Natural killer cell (primary cell): Measurements from ENCODE around the gene MYH16. TPM values are rescaled to one million over a fixed set of nuclear protein-coding genes. Genes with fewer than 3 reads are reported as not detected.
"Not testable (repeated sequence)": the region's sequence is repeated elsewhere in the genome, so short reads cannot be mapped to it uniquely, and the experiment has no call there.

Experiments
- ATAC-seq, 3 donors: fragments of 150-1000 bp in 2 of 3; fragments of 200-7000 bp in 1 of 3; cut with Tn5 transposase; 1 replicate in 1 of 3; 2 replicates in 2 of 3; pipeline ENCODE4 v1.10.0; 2021; ENCODE audit warnings: mild to moderate bottlenecking in 2 of 3, moderate library complexity in 2 of 3
- DNase-seq, 2 donors: peaks; one replicate each; pipeline versions ENCODE4 v3.0.0 to v3.0.0-alpha.2; 2013 to 2021; ENCODE audit warnings: mixed read lengths in 1 of 2
- H3K27ac ChIP-seq: one replicate; pipeline ENCODE4 v1.5.1; 2013; ENCODE audit warnings: mild to moderate bottlenecking, low read length
- H3K27me3 ChIP-seq: one replicate; pipeline ENCODE4 v1.6.1; 2013; ENCODE audit warnings: low read length; ENCODE audit not compliant: control insufficient read depth, insufficient read depth
- H3K36me3 ChIP-seq: one replicate; pipeline ENCODE4 v1.6.1; 2013; ENCODE audit warnings: low read length; ENCODE audit not compliant: control insufficient read depth, insufficient read depth
- H3K4me1 ChIP-seq: one replicate; pipeline ENCODE4 v1.6.1; 2013; ENCODE audit warnings: low read length; ENCODE audit not compliant: control insufficient read depth, insufficient read depth
- H3K4me3 ChIP-seq: one replicate; pipeline ENCODE4 v1.5.1; 2013; ENCODE audit warnings: low read length
- H3K9me3 ChIP-seq: one replicate; pipeline ENCODE4 v1.6.1; 2013; ENCODE audit warnings: low read length; ENCODE audit not compliant: control insufficient read depth, insufficient read depth
- H3K27ac Mint-ChIP-seq, 2 donors: one replicate each; pipeline ENCODE4 v1.8.0; 2022; ENCODE audit warnings: mild to moderate bottlenecking in 2 of 2, mixed read lengths in 2 of 2, moderate library complexity in 1 of 2
- H3K27me3 Mint-ChIP-seq, 2 donors: one replicate each; pipeline ENCODE4 v1.8.0; 2022; ENCODE audit warnings: low read depth in 2 of 2, mixed read lengths in 2 of 2
- H3K36me3 Mint-ChIP-seq: one replicate; pipeline ENCODE4 v1.8.0; 2022; ENCODE audit warnings: mixed read lengths
- H3K4me1 Mint-ChIP-seq, 2 donors: one replicate each; pipeline ENCODE4 v1.8.0; 2022; ENCODE audit warnings: mixed read lengths in 2 of 2
- H3K4me3 Mint-ChIP-seq: one replicate; pipeline ENCODE4 v1.8.0; 2022; ENCODE audit warnings: mild to moderate bottlenecking, moderate library complexity, mixed read lengths
- H3K9me3 Mint-ChIP-seq, 2 donors: one replicate each; pipeline ENCODE4 v1.8.0; 2022; ENCODE audit warnings: mixed read lengths in 2 of 2
- WGBS: methylation state at CpG from one replicate; pipeline ENCODE4 v1.1.7; 2013; ENCODE audit warnings: missing lambda C conversion rate; ENCODE audit not compliant: insufficient coverage; 5-methylcytosine and 5-hydroxymethylcytosine counted together
- intact Hi-C: fragments of 100-400 bp; cut with micrococcal nuclease; formaldehyde crosslinking; loops from one replicate; pipeline ENCODE4 v1.14.2; 2022
- total RNA-seq, 4 donors: library from RNA; stranded (reverse); fragments of 120-200 nt in 1 of 4; gene quantifications; one replicate each; pipeline versions ENCODE4 v1.2.3 to v1.2.4, GENCODE V29; 2013 to 2022
- TF ChIP-seq, protein P1 (sequence below): fragments of 200-600 bp; IDR thresholded peaks from one replicate; pipeline ENCODE4 v1.8.0; 2022; ENCODE audit warnings: antibody characterized with exemption

The MYH16 gene
- total RNA-seq, 3 donors from 2014 or later (not counting 1 experiment from before 2014, with no cell fraction given), result not detected

DNA sequence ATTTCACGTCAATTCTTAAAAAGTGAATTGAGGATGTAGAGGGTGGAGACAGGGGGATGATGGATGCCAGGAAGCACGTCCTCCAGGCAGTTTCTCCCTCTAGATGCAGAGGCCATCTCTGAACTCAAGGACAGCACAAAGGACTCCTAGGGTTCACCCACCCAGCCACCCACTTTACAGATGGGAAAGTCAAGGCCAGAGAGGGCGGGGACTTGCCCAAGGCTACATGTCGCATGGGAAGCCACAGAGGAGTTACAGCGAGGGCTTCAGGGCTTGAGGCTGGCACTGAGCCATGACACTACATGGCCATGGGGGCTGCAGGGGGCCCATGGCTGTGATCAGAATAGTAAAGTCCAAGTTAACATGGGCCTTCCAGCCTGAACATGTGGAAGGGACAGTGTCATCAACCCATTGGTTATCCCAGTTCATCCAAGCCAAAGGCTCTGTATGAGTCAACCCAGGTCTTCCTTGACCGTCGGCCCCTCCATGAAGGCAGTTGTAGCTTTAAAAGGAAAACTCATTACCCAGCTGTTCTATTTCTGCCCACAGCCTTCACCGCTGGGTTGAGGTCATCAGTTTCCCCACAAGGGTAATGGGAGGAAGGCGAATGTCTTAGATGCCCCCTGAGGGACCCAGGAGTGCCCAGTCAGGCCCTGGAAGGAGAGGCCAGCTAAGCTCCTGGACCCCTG, 40.4 kb upstream of the MYH16 start:
- H3K4me1 ChIP-seq, result no peaks in the 10 kb centered on the region
- intact Hi-C loops, result no loop called here

DNA sequence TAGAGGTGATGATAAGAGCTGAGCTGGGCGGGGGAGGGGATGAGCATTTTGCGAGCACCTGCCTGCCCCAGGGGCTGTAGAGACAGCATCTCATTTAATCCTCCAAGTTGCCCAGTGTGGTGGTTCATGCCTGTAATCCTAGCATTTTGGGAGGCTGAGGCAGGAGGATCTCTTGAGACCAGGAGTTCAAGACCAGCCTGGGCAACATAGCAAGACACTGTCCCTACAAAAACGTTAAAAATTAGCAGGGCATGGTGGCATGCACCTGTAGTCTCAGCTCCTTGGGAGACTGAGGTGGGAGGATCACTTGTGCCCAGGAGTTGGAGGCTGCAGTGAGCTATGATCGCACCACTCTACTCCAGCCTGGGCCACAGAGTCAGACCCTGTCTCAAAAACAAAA, 39.7 kb upstream of the MYH16 start:
- H3K4me1 ChIP-seq, H3K4me3 Mint-ChIP-seq, H3K27me3 Mint-ChIP-seq, H3K4me1 Mint-ChIP-seq, H3K4me3 ChIP-seq, H3K36me3 ChIP-seq, H3K9me3 ChIP-seq, H3K27ac Mint-ChIP-seq, DNase-seq, H3K36me3 Mint-ChIP-seq, ATAC-seq, H3K27me3 ChIP-seq, H3K27ac ChIP-seq, H3K9me3 Mint-ChIP-seq, intact Hi-C loops: not testable (repeated sequence)
- 87% methylated on average over 3 of the region's 4 CpGs for WGBS

More for the DNA sequence above, 40.4 kb upstream of the MYH16 start:
- Mint-ChIP-seq H3K4me3 (no peak overlapping the region), H3K27ac (no peak overlapping the region), H3K27me3 (no peaks in the 10 kb centered on the region), H3K4me1 (peaks cover 10% of the 10 kb centered on the region in 2 donors), H3K36me3 (no peaks in the 10 kb centered on the region), H3K9me3 (no peaks in the 10 kb centered on the region)
- ATAC-seq (no peak), DNase-seq (no peak)
- 85% methylated on average over 9 of the region's 9 CpGs for WGBS
- Histone ChIP-seq H3K27me3 (no peaks in the 10 kb centered on the region), H3K4me3 (no peak overlapping the region), H3K36me3 (no peaks in the 10 kb centered on the region), H3K27ac (no peak overlapping the region), H3K9me3 (no peaks in the 10 kb centered on the region)
- TF ChIP-seq, protein P1, sequence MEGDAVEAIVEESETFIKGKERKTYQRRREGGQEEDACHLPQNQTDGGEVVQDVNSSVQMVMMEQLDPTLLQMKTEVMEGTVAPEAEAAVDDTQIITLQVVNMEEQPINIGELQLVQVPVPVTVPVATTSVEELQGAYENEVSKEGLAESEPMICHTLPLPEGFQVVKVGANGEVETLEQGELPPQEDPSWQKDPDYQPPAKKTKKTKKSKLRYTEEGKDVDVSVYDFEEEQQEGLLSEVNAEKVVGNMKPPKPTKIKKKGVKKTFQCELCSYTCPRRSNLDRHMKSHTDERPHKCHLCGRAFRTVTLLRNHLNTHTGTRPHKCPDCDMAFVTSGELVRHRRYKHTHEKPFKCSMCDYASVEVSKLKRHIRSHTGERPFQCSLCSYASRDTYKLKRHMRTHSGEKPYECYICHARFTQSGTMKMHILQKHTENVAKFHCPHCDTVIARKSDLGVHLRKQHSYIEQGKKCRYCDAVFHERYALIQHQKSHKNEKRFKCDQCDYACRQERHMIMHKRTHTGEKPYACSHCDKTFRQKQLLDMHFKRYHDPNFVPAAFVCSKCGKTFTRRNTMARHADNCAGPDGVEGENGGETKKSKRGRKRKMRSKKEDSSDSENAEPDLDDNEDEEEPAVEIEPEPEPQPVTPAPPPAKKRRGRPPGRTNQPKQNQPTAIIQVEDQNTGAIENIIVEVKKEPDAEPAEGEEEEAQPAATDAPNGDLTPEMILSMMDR, result no peak

DNA sequence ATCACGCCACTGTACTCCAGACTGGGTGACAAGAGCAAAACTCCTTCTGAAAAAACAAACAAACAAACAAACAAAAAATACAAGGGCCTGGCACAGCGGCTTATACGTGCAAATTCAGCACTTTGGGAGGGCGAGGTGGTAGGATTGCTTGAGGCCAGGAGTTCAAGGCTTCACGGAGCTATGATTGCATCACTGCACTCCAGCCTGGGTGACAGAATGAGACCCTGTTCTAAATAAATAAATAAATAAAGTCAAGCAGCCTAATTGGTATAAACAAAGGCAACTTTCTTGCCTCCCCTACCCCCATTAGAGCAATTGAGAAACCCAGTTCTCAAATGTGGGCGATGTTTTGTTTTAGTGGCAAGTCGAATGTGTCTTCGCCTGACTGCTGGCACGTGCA, 38.5 kb upstream of the MYH16 start:
- no peak for ATAC-seq
- H3K27me3 Mint-ChIP-seq, result no peaks in the 10 kb centered on the region
- intact Hi-C loops, result no loop called here
- H3K4me1 ChIP-seq, result no peaks in the 10 kb centered on the region
- H3K4me3 Mint-ChIP-seq, result no peak overlapping the region
- no peaks in the 10 kb centered on the region for H3K27me3 ChIP-seq
- H3K36me3 Mint-ChIP-seq, result no peaks in the 10 kb centered on the region
- TF ChIP-seq, protein P1, result no peak
- H3K27ac Mint-ChIP-seq, result no peak overlapping the region
- H3K9me3 ChIP-seq, result no peaks in the 10 kb centered on the region
- no peak overlapping the region for H3K27ac ChIP-seq
- no peak overlapping the region for H3K4me3 ChIP-seq
- H3K36me3 ChIP-seq, result no peaks in the 10 kb centered on the region
- 90% methylated on average over 9 of the region's 9 CpGs for WGBS
- no peak for DNase-seq
- no peaks in the 10 kb centered on the region for H3K9me3 Mint-ChIP-seq
- H3K4me1 Mint-ChIP-seq, result no peaks in the 10 kb centered on the region

DNA sequence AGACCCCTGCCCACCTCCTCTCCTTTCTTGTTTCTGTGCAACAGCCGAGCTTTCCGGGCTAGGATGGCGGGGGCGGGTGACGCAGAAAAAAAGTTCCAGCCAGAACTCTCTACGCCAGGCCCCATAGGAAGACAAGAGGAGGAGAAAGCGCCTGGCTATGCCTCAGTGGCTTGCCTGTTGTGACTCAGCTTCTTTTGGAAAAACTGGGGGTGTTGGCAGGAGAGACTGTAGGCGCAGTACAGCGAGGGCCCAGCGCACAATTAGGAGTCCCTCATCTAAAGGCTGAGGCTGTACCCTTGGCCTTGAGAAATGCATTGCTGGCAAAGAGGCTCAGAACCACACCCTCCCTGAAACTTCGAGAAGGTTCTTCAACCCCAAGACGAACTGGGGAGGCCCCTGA, 36.7 kb upstream of the MYH16 start:
- Mint-ChIP-seq H3K4me3 (no peak overlapping the region), H3K27me3 (peaks cover 0 to 3% of the 10 kb centered on the region in 2 donors), H3K9me3 (no peaks in the 10 kb centered on the region), H3K36me3 (no peaks in the 10 kb centered on the region), H3K4me1 (no peaks in the 10 kb centered on the region), H3K27ac (no peak overlapping the region)
- no peak for DNase-seq
- no peak for ATAC-seq
- H3K9me3 ChIP-seq, result no peaks in the 10 kb centered on the region
- no peaks in the 10 kb centered on the region for H3K36me3 ChIP-seq
- intact Hi-C loops, result no loop called here
- TF ChIP-seq, protein P1, result no peak
- H3K27me3 ChIP-seq, result no peaks in the 10 kb centered on the region
- H3K4me1 ChIP-seq, result no peaks in the 10 kb centered on the region
- no peak overlapping the region for H3K4me3 ChIP-seq
- 95% methylated on average over 12 of the region's 12 CpGs for WGBS
- no peak overlapping the region for H3K27ac ChIP-seq

DNA sequence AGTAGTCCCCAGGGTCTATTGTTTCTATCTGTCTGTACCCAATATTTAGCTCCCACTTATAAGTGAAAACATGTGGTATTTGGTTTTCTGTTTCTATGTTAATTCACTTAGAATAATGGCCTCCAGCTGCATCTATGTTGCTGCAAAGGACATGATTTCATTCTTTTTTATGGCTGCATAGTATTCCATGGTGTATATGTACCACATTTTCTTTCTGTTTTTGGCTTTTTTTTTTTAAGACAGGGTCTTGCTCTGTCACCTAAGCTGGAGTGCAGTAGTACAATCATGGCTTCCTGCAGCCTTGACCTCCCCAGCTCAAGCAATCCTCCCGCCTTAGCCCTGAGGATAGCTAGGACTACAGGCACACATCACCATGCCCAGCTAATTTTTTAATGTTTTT, 34.8 kb upstream of the MYH16 start:
- WGBS, result 100% methylated on average over 1 of the region's 1 CpG
- H3K9me3 ChIP-seq, H3K4me1 Mint-ChIP-seq, H3K27me3 ChIP-seq, H3K27ac ChIP-seq, H3K4me3 Mint-ChIP-seq, DNase-seq, H3K36me3 Mint-ChIP-seq, H3K27ac Mint-ChIP-seq, ATAC-seq, H3K4me3 ChIP-seq, H3K4me1 ChIP-seq, H3K36me3 ChIP-seq, intact Hi-C loops, H3K27me3 Mint-ChIP-seq, H3K9me3 Mint-ChIP-seq: not testable (repeated sequence)
